HCT116 (cell line): Measurements from ENCODE around the gene PSTPIP1. TPM values are rescaled to one million over a fixed set of nuclear protein-coding genes. Genes with fewer than 3 reads are reported as not detected.

ENCODE experiments used
- ATAC-seq: fragments of 200-7000 bp; cut with Tn5 transposase; 2 replicates; pipeline ENCODE4 v1.9.1; 2020; ENCODE audit warnings: mild to moderate bottlenecking, moderate library complexity
- BruUV-seq: library from RNA; stranded (reverse); fragments of 400-500 nt; replicated peaks from 2 replicates; lab custom pipeline; 2021; lab: Mats Ljungman, UMichigan
- CTCF ChIA-PET: fragments of 300-600 bp; sonication (Branson Sonifier 250); formaldehyde crosslinking; loops from one replicate; lab custom pipeline; 2021; ENCODE audit warnings: antibody characterized with exemption; lab: Charles Lee
- POLR2A ChIA-PET: fragments of 300-600, 350-600 bp; sonication (Branson Sonifier 250); formaldehyde crosslinking; loops from one replicate; lab custom pipeline; 2021; ENCODE audit warnings: antibody characterized with exemption; lab: Charles Lee
- RAD21 ChIA-PET, 2 experiments: fragments of 300-600 bp; sonication (Branson Sonifier 250); formaldehyde crosslinking; loops; one replicate each; lab custom pipeline; 2023; ENCODE audit warnings: low total read pairs in 2 of 2; ENCODE audit not compliant: uncharacterized antibody in 2 of 2, unreplicated experiment in 2 of 2, low non-redundant PET in 1 of 2; lab: Charles Lee
- DNase-seq: peaks from one replicate; pipeline ENCODE4 v3.0.0-alpha.2; 2010; ENCODE audit warnings: low read depth, low spot score
- H2AFZ ChIP-seq: fragments of 200-600 bp; shearing (Covaris generic), sonication (generic); 2 replicates; pipeline ENCODE4 v1.6.1; 2017; ENCODE audit warnings: low read depth, mixed run types, mixed read lengths, antibody characterized with exemption, low read length; ENCODE audit not compliant: poor library complexity, severe bottlenecking
- H3K27ac ChIP-seq: 2 replicates; pipeline ENCODE4 v1.5.1; 2012; ENCODE audit warnings: low read depth, low read length
- H3K27me3 ChIP-seq: fragments of 200-600 bp; sonication (generic); 2 replicates; pipeline ENCODE4 v1.6.1; 2016; ENCODE audit warnings: mixed run types, low read length, mixed read lengths; ENCODE audit not compliant: insufficient read depth
- H3K36me3 ChIP-seq, 2 experiments: fragments of 200-500 bp in 1 of 2; fragments of 200-600 bp in 1 of 2; sonication (Bioruptor generic) in 1 of 2; sonication (generic) in 1 of 2; 2 replicates each; pipeline versions ENCODE4 v1.5.1 to v1.6.1; 2014 to 2016; ENCODE audit warnings: low read length in 2 of 2, inconsistent platforms in 1 of 2, mixed read lengths in 1 of 2, mixed run types in 1 of 2; ENCODE audit not compliant: insufficient read depth in 2 of 2, control insufficient read depth in 1 of 2
- H3K4me1 ChIP-seq, 2 experiments: fragments of 200-600 bp in 1 of 2; sonication (generic) in 1 of 2; 2 replicates each; pipeline versions ENCODE4 v1.5.1 to v1.6.1; 2012 to 2017; ENCODE audit warnings: low read length in 2 of 2, inconsistent platforms in 1 of 2, mild to moderate bottlenecking in 1 of 2, mixed read lengths in 1 of 2, mixed run types in 1 of 2, moderate library complexity in 1 of 2; ENCODE audit not compliant: insufficient read depth in 2 of 2, control insufficient read depth in 1 of 2
- H3K4me2 ChIP-seq: fragments of 200-600 bp; sonication (generic); 2 replicates; pipeline ENCODE4 v1.6.1; 2017; ENCODE audit warnings: mixed run types, low read length, mixed read lengths
- H3K4me3 ChIP-seq, 2 experiments: fragments of 200-600 bp in 1 of 2; sonication (generic) in 1 of 2; replicated peaks in 1 of 2; 2 replicates each; pipeline ENCODE4 v1.5.1; 2011 to 2016; ENCODE audit warnings: low read length in 2 of 2, control low read depth in 1 of 2, low read depth in 1 of 2, mild to moderate bottlenecking in 1 of 2, mixed read lengths in 1 of 2, mixed run types in 1 of 2
- H3K79me2 ChIP-seq: fragments of 200-600 bp; sonication (generic); 2 replicates; pipeline ENCODE4 v1.6.1; 2017; ENCODE audit warnings: mild to moderate bottlenecking, mixed run types, low read length, moderate library complexity, mixed read lengths; ENCODE audit not compliant: insufficient read depth
- H3K9ac ChIP-seq: fragments of 200-600 bp; sonication (generic); 2 replicates; pipeline ENCODE4 v1.6.1; 2016; ENCODE audit warnings: low read length, mixed read lengths
- H3K9me2 ChIP-seq: fragments of 200-600 bp; sonication (generic), shearing (Covaris generic); 2 replicates; pipeline ENCODE4 v1.6.1; 2017; ENCODE audit warnings: mixed run types, mild to moderate bottlenecking, moderate library complexity; ENCODE audit not compliant: insufficient read depth
- H3K9me3 ChIP-seq, 2 experiments: fragments of 200-500 bp in 1 of 2; fragments of 200-600 bp in 1 of 2; sonication (Bioruptor generic) in 1 of 2; sonication (generic) in 1 of 2; 2 replicates each; pipeline ENCODE4 v1.6.1; 2014 to 2017; ENCODE audit warnings: low read length in 2 of 2, mixed read lengths in 2 of 2, inconsistent platforms in 1 of 2, low read depth in 1 of 2, mild to moderate bottlenecking in 1 of 2, mixed run types in 1 of 2, moderate library complexity in 1 of 2; ENCODE audit not compliant: control insufficient read depth in 1 of 2, insufficient read depth in 1 of 2
- H4K20me1 ChIP-seq: fragments of 200-600 bp; sonication (generic), shearing (Covaris generic); 2 replicates; pipeline ENCODE4 v1.6.1; 2017; ENCODE audit warnings: mixed run types, mild to moderate bottlenecking, moderate library complexity; ENCODE audit not compliant: insufficient read depth
- CBX3 ChIP-seq: IDR thresholded peaks from 2 replicates; pipeline ENCODE4 v1.6.1; 2012; ENCODE audit warnings: low read depth
- CEBPB ChIP-seq: IDR thresholded peaks from 2 replicates; pipeline ENCODE4 v1.6.1; 2012; ENCODE audit warnings: low read depth
- ELF1 ChIP-seq: IDR thresholded peaks from 2 replicates; pipeline ENCODE4 v1.6.1; 2012; ENCODE audit warnings: low read depth, borderline replicate concordance
- FOSL1 ChIP-seq: IDR thresholded peaks from 2 replicates; pipeline ENCODE4 v1.6.1; 2012; ENCODE audit warnings: low read depth
- POLR2A ChIP-seq: IDR thresholded peaks from 2 replicates; pipeline ENCODE4 v1.7.0; 2011; ENCODE audit warnings: borderline replicate concordance; ENCODE audit not compliant: insufficient read depth, insufficient read length; ENCODE audit errors: extremely low read depth
- POLR2AphosphoS5 ChIP-seq: IDR thresholded peaks from 2 replicates; pipeline ENCODE4 v1.6.1; 2011; ENCODE audit warnings: mild to moderate bottlenecking, low read depth, low read length, moderate library complexity
- SIN3A ChIP-seq: IDR thresholded peaks from 2 replicates; pipeline ENCODE4 v1.6.1; 2012; ENCODE audit warnings: low read depth
- SRF ChIP-seq: IDR thresholded peaks from 2 replicates; pipeline ENCODE4 v1.6.1; 2012; ENCODE audit warnings: low read depth
- TCF7L2 ChIP-seq: IDR thresholded peaks from 2 replicates; pipeline ENCODE4 v1.7.0; 2011; ENCODE audit warnings: borderline replicate concordance, inconsistent platforms; ENCODE audit not compliant: insufficient read depth, insufficient read length; ENCODE audit errors: extremely low read depth
- YY1 ChIP-seq: IDR thresholded peaks from 2 replicates; pipeline ENCODE4 v1.6.1; 2011; ENCODE audit warnings: low read length, low read depth, moderate library complexity, mild to moderate bottlenecking; ENCODE audit not compliant: insufficient replicate concordance; ENCODE audit errors: extremely low read depth
- intact Hi-C: fragments of 100-400 bp; cut with micrococcal nuclease; formaldehyde crosslinking; loops from 2 replicates; pipeline ENCODE4 v1.10.0; 2022
- total RNA-seq: library from RNA; stranded (reverse); gene quantifications from one replicate; pipeline ENCODE4 v1.2.1, GENCODE V29; 2021; ENCODE audit not compliant: unreplicated experiment
- TF ChIP-seq, protein P1 (sequence below), 3 experiments: fragments of 200-600 bp in 1 of 3; sonication (generic) in 1 of 3; IDR thresholded peaks in 2 of 3; conservative IDR thresholded peaks in 1 of 3; 2 replicates each; pipeline ENCODE4 v1.5.1; 2012 to 2017; ENCODE audit warnings: low read depth in 2 of 3, low read length in 2 of 3, antibody characterized with exemption in 1 of 3, borderline replicate concordance in 1 of 3, control low read depth in 1 of 3, mild to moderate bottlenecking in 1 of 3, mixed read lengths in 1 of 3, mixed run types in 1 of 3, moderate library complexity in 1 of 3; ENCODE audit not compliant: insufficient read depth in 1 of 3
- TF ChIP-seq, protein P2 (sequence below): IDR thresholded peaks from 2 replicates; pipeline ENCODE4 v1.6.1; 2012; ENCODE audit warnings: low read depth
- TF ChIP-seq, protein P3 (sequence below): IDR thresholded peaks from 2 replicates; pipeline ENCODE4 v1.6.1; 2011; ENCODE audit warnings: mild to moderate bottlenecking, low read length, moderate library complexity; ENCODE audit not compliant: insufficient replicate concordance; ENCODE audit errors: extremely low read depth

Gene PSTPIP1
- total RNA-seq, 1 experiment from 2014 or later = 0.79 TPM

DNA sequence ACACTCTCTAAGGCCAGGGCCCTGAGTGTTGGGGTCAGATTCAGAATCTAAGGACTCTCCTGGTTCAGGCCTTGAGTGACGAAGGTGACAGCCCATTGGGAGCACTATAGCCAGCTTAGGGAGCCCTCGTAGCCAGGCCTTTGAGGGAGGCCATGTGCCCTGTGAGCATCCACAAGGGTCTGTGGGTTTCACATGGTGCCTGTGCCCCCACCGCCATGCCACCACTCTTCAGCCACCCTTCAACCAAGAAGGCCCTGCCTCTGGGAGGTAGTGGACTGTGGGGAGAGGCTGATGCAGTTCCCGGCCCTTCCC is 38.4 kb downstream of the PSTPIP1 start:
- Histone ChIP-seq H3K9me3 (no peaks in the 10 kb centered on the region; a peak in 1 of 4 replicates), H3K4me1 (peaks cover 0 to 4% of the 10 kb centered on the region in 2 experiments; a peak in 1 of 4 replicates), H3K4me3 (no peak overlapping the region), H2AFZ (no peak overlapping the region), H4K20me1 (no peaks in the 10 kb centered on the region), H3K27ac (no peak overlapping the region), H3K27me3 (no peaks in the 10 kb centered on the region), H3K4me2 (no peak overlapping the region), H3K9me2 (no peaks in the 10 kb centered on the region), H3K9ac (no peak overlapping the region), H3K79me2 (no peaks in the 10 kb centered on the region), H3K36me3 (no peaks in the 10 kb centered on the region)
- DNase-seq (no peak), ATAC-seq (no peak)
- BruUV-seq = no TSS peak
- POLR2A ChIA-PET = no interaction called here
- RAD21 ChIA-PET = no interaction called here
- CTCF ChIA-PET = interaction anchor here (0.8 to 1.0 kb wide), 2 partner anchors 19 to 510 kb away, joined by 3 read pairs; no protein-coding TSS in a partner anchor
- intact Hi-C loops = no loop called here
- TF ChIP-seq ELF1 (no peak), SRF (no peak), POLR2AphosphoS5 (no peak), SIN3A (no peak), CBX3 (no peak), FOSL1 (no peak), POLR2A (no peak), CEBPB (no peak), YY1 (no peak), TCF7L2 (no peak)
- TF ChIP-seq, protein P1, sequence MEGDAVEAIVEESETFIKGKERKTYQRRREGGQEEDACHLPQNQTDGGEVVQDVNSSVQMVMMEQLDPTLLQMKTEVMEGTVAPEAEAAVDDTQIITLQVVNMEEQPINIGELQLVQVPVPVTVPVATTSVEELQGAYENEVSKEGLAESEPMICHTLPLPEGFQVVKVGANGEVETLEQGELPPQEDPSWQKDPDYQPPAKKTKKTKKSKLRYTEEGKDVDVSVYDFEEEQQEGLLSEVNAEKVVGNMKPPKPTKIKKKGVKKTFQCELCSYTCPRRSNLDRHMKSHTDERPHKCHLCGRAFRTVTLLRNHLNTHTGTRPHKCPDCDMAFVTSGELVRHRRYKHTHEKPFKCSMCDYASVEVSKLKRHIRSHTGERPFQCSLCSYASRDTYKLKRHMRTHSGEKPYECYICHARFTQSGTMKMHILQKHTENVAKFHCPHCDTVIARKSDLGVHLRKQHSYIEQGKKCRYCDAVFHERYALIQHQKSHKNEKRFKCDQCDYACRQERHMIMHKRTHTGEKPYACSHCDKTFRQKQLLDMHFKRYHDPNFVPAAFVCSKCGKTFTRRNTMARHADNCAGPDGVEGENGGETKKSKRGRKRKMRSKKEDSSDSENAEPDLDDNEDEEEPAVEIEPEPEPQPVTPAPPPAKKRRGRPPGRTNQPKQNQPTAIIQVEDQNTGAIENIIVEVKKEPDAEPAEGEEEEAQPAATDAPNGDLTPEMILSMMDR (IDR thresholded peaks at IDR 0.05 in 2 of 3, conservative IDR thresholded peaks at IDR 0.05 in 1 of 3; ENCODE audit: borderline replicate concordance in 1 of 3, insufficient read depth in 1 of 3, low read depth in 2 of 3, low read length in 2 of 3) = no peak
- TF ChIP-seq, protein P2, sequence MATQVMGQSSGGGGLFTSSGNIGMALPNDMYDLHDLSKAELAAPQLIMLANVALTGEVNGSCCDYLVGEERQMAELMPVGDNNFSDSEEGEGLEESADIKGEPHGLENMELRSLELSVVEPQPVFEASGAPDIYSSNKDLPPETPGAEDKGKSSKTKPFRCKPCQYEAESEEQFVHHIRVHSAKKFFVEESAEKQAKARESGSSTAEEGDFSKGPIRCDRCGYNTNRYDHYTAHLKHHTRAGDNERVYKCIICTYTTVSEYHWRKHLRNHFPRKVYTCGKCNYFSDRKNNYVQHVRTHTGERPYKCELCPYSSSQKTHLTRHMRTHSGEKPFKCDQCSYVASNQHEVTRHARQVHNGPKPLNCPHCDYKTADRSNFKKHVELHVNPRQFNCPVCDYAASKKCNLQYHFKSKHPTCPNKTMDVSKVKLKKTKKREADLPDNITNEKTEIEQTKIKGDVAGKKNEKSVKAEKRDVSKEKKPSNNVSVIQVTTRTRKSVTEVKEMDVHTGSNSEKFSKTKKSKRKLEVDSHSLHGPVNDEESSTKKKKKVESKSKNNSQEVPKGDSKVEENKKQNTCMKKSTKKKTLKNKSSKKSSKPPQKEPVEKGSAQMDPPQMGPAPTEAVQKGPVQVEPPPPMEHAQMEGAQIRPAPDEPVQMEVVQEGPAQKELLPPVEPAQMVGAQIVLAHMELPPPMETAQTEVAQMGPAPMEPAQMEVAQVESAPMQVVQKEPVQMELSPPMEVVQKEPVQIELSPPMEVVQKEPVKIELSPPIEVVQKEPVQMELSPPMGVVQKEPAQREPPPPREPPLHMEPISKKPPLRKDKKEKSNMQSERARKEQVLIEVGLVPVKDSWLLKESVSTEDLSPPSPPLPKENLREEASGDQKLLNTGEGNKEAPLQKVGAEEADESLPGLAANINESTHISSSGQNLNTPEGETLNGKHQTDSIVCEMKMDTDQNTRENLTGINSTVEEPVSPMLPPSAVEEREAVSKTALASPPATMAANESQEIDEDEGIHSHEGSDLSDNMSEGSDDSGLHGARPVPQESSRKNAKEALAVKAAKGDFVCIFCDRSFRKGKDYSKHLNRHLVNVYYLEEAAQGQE = no peak
- TF ChIP-seq, protein P3, sequence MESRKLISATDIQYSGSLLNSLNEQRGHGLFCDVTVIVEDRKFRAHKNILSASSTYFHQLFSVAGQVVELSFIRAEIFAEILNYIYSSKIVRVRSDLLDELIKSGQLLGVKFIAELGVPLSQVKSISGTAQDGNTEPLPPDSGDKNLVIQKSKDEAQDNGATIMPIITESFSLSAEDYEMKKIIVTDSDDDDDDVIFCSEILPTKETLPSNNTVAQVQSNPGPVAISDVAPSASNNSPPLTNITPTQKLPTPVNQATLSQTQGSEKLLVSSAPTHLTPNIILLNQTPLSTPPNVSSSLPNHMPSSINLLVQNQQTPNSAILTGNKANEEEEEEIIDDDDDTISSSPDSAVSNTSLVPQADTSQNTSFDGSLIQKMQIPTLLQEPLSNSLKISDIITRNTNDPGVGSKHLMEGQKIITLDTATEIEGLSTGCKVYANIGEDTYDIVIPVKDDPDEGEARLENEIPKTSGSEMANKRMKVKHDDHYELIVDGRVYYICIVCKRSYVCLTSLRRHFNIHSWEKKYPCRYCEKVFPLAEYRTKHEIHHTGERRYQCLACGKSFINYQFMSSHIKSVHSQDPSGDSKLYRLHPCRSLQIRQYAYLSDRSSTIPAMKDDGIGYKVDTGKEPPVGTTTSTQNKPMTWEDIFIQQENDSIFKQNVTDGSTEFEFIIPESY = no peak
